Lower lobe of right lung (tissue), 2 donors: ENCODE results near the gene FOXP1. TPM values are rescaled to one million over a fixed set of nuclear protein-coding genes. Genes with fewer than 3 reads are reported as not detected.

Experiments
- ATAC-seq, 2 donors: fragments of 200-7000 bp; cut with Tn5 transposase; one replicate each; pipeline ENCODE4 v1.9.1; 2020 to 2022; ENCODE audit warnings: mild to moderate bottlenecking in 2 of 2, moderate library complexity in 2 of 2
- DNase-seq: peaks from one replicate; pipeline ENCODE4 v3.0.0-alpha.2; 2020
- H3K27ac ChIP-seq: fragments of 200-600 bp; one replicate; pipeline ENCODE4 v1.8.0; 2022
- H3K27me3 ChIP-seq: fragments of 200-600 bp; one replicate; pipeline ENCODE4 v1.8.0; 2022; ENCODE audit warnings: low read depth
- H3K36me3 ChIP-seq: fragments of 200-600 bp; one replicate; pipeline ENCODE4 v1.8.0; 2022; ENCODE audit warnings: mild to moderate bottlenecking
- H3K4me1 ChIP-seq: fragments of 200-600 bp; one replicate; pipeline ENCODE4 v1.8.0; 2022
- H3K4me3 ChIP-seq: fragments of 200-600 bp; one replicate; pipeline ENCODE4 v1.8.0; 2022; ENCODE audit warnings: mild to moderate bottlenecking
- H3K9me3 ChIP-seq: fragments of 200-600 bp; one replicate; pipeline ENCODE4 v1.8.0; 2022
- CTCF ChIP-seq: fragments of 200-600 bp; IDR thresholded peaks from one replicate; pipeline ENCODE4 v1.8.0; 2022; ENCODE audit warnings: antibody characterized with exemption, mild to moderate bottlenecking
- intact Hi-C: fragments of 100-400 bp; cut with DNase I; formaldehyde crosslinking; loops from one replicate; pipeline ENCODE4 v1.11.0; 2022
- total RNA-seq: library from RNA; stranded (reverse); fragmentation: NEBNext Ultra II Directional; extraction: Animal tissue kit (Norgen Biotek cat#: 25700); gene quantifications from one replicate; pipeline ENCODE4 v1.2.1, GENCODE V29; 2021
- donor health status: DM: no; HTN: yes; CAD: no; lungs with severe emphysema.

The FOXP1 gene
- total RNA-seq, 1 donor from 2014 or later, result 138 TPM

- no peak for ATAC-seq
- no peaks in the 10 kb centered on the region for H3K4me1 ChIP-seq
Observed at GRCh38 chr3:71268462-71268999, 315.0 kb downstream of the FOXP1 start.

GRCh38 chr3:71266875-71267274 is 316.7 kb downstream of the FOXP1 start:
- no peak overlapping the region for H3K27ac ChIP-seq
- ATAC-seq (no peak), DNase-seq (no peak)
- H3K4me1 ChIP-seq, result no peaks in the 10 kb centered on the region
- H3K27me3 ChIP-seq, result no peaks in the 10 kb centered on the region
- no peak overlapping the region for H3K4me3 ChIP-seq
- no peak for TF ChIP-seq CTCF
- H3K36me3 ChIP-seq, result no peaks in the 10 kb centered on the region
- intact Hi-C loops, result no loop called here
- H3K9me3 ChIP-seq, result no peaks in the 10 kb centered on the region

More at GRCh38 chr3:71268462-71268999, 315.0 kb downstream of the FOXP1 start:
- no peak overlapping the region for H3K4me3 ChIP-seq
- no peak overlapping the region for H3K27ac ChIP-seq
- no peaks in the 10 kb centered on the region for H3K36me3 ChIP-seq
- no peaks in the 10 kb centered on the region for H3K27me3 ChIP-seq
- intact Hi-C loops, result no loop called here
- no peak for DNase-seq
- TF ChIP-seq CTCF, result no peak
- H3K9me3 ChIP-seq, result no peaks in the 10 kb centered on the region

- Histone ChIP-seq H3K9me3 (no peaks in the 10 kb centered on the region), H3K4me3 (no peak overlapping the region), H3K27ac (no peak overlapping the region), H3K36me3 (no peaks in the 10 kb centered on the region), H3K4me1 (no peaks in the 10 kb centered on the region), H3K27me3 (no peaks in the 10 kb centered on the region)
- ATAC-seq (no peak), DNase-seq (no peak)
- TF ChIP-seq CTCF, result no peak
- intact Hi-C loops, result no loop called here
Observed at GRCh38 chr3:71265365-71265915, 318.1 kb downstream of the FOXP1 start.

GRCh38 chr3:71264840-71265239 is 318.7 kb downstream of the FOXP1 start:
- H3K9me3 ChIP-seq, result no peaks in the 10 kb centered on the region
- no peak for DNase-seq
- H3K36me3 ChIP-seq, result no peaks in the 10 kb centered on the region
- no peak overlapping the region for H3K4me3 ChIP-seq
- H3K4me1 ChIP-seq, result no peaks in the 10 kb centered on the region
- peak in 1 of 2 donors; percentile 42 for ATAC-seq
- H3K27ac ChIP-seq, result no peak overlapping the region
- H3K27me3 ChIP-seq, result no peaks in the 10 kb centered on the region
- TF ChIP-seq CTCF, result no peak
- intact Hi-C loops, result no loop called here

GRCh38 chr3:71262364-71263265 is 320.9 kb downstream of the FOXP1 start:
- Histone ChIP-seq H3K27me3 (no peaks in the 10 kb centered on the region), H3K4me3 (no peak overlapping the region), H3K9me3 (no peaks in the 10 kb centered on the region), H3K27ac (peak overlapping the region; percentile 3), H3K36me3 (no peaks in the 10 kb centered on the region), H3K4me1 (peaks cover 11% of the 10 kb centered on the region)
- DNase-seq (no peak), ATAC-seq (peak; percentile 9 to 66)
- TF ChIP-seq CTCF, result no peak
- intact Hi-C loops, result no loop called here
